Esophagus squamous epithelium (tissue), 4 donors: ENCODE measurements around the gene PIK3AP1.

ENCODE experiments used
- POLR2A ChIP-seq, 4 donors: fragments of 450-650 bp; IDR thresholded peaks; one replicate each; pipeline ENCODE4 v1.6.1; 2017; ENCODE audit warnings: antibody characterized with exemption in 4 of 4, mild to moderate bottlenecking in 4 of 4, moderate library complexity in 3 of 4
- TF ChIP-seq, protein P1 (sequence below), 6 experiments: fragments of 450-650 bp in 4 of 6; fragments of 200-600 bp in 2 of 6; sonication (generic) in 2 of 6; IDR thresholded peaks; one replicate each; pipeline ENCODE4 v1.5.1; 2016 to 2019; ENCODE audit warnings: antibody characterized with exemption in 6 of 6, mild to moderate bottlenecking in 4 of 6, moderate library complexity in 4 of 6

DNA sequence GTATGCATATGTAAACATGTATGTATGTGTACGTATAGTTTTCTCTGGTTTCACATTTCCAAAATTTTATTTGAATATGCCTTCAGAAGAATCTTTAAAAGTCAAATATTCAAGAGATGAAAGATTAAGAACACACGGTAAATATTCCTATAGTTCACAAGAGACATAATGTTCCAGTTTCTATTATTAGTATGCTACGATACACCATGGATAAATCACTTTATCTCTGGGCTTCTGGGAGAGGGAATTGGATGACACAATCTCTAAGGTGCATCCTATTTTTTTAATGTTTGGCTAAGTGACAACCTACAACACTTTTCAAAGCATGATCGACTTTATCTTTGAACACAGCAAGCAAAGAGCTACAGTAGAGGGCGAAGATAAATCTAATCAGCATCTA, 147.3 kb downstream of the PIK3AP1 start:
- TF ChIP-seq, protein P1, sequence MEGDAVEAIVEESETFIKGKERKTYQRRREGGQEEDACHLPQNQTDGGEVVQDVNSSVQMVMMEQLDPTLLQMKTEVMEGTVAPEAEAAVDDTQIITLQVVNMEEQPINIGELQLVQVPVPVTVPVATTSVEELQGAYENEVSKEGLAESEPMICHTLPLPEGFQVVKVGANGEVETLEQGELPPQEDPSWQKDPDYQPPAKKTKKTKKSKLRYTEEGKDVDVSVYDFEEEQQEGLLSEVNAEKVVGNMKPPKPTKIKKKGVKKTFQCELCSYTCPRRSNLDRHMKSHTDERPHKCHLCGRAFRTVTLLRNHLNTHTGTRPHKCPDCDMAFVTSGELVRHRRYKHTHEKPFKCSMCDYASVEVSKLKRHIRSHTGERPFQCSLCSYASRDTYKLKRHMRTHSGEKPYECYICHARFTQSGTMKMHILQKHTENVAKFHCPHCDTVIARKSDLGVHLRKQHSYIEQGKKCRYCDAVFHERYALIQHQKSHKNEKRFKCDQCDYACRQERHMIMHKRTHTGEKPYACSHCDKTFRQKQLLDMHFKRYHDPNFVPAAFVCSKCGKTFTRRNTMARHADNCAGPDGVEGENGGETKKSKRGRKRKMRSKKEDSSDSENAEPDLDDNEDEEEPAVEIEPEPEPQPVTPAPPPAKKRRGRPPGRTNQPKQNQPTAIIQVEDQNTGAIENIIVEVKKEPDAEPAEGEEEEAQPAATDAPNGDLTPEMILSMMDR (IDR thresholded peaks at IDR 0.05): no peak
- TF ChIP-seq POLR2A (IDR thresholded peaks at IDR 0.05): no peak
